ENCODE measurements around the gene HHAT.

The HHAT gene

GRCh38 chr1:210618369-210618768 is 289.7 kb downstream of the HHAT start:
- DNase-seq, result no peak

GRCh38 chr1:210620867-210621488 is 292.3 kb downstream of the HHAT start:
- DNase-seq, result no peak

- no peak for DNase-seq
Measured at GRCh38 chr1:210621712-210622111, 293.0 kb downstream of the HHAT start.

- DNase-seq, result no peak
Measured at GRCh38 chr1:210624722-210625121, 296.0 kb downstream of the HHAT start.

GRCh38 chr1:210625715-210626114 is 297.0 kb downstream of the HHAT start:
- DNase-seq, result no peak

- no peak for DNase-seq
Measured at GRCh38 chr1:210626341-210626740, 297.6 kb downstream of the HHAT start.

- no peak for DNase-seq
Measured at GRCh38 chr1:210627755-210628154, 299.1 kb downstream of the HHAT start.

GRCh38 chr1:210629276-210629675 is 300.6 kb downstream of the HHAT start:
- no peak for DNase-seq

GRCh38 chr1:210631399-210631798 is 302.7 kb downstream of the HHAT start:
- no peak for DNase-seq

GRCh38 chr1:210633140-210633539 is 304.4 kb downstream of the HHAT start:
- DNase-seq, result no peak

- no peak for DNase-seq
Measured at GRCh38 chr1:210633636-210634035, 304.9 kb downstream of the HHAT start.

GRCh38 chr1:210635108-210635507 is 306.4 kb downstream of the HHAT start:
- DNase-seq, result no peak

GRCh38 chr1:210641582-210641981 is 312.9 kb downstream of the HHAT start:
- DNase-seq, result no peak

- DNase-seq, result no peak
Measured at GRCh38 chr1:210645582-210646257, 317.0 kb downstream of the HHAT start.

- no peak for DNase-seq
Measured at GRCh38 chr1:210646258-210646616, 317.5 kb downstream of the HHAT start.

- DNase-seq, result no peak
Measured at GRCh38 chr1:210647406-210648333, 319.0 kb downstream of the HHAT start.

GRCh38 chr1:210648588-210649269 is 320.0 kb downstream of the HHAT start:
- DNase-seq, result no peak

- no peak for DNase-seq
Measured at GRCh38 chr1:210650403-210650802, 321.7 kb downstream of the HHAT start.

GRCh38 chr1:210652329-210652954 is 323.7 kb downstream of the HHAT start:
- DNase-seq, result no peak

- DNase-seq, result no peak
Measured at GRCh38 chr1:210653771-210654170, 325.1 kb downstream of the HHAT start.

- no peak for DNase-seq
Measured at GRCh38 chr1:210654176-210654981, 325.7 kb downstream of the HHAT start.

- DNase-seq, result no peak
Measured at GRCh38 chr1:210655511-210655910, 326.8 kb downstream of the HHAT start.
